ENCODE results near the gene LRRC8A. TPM values are rescaled to one million over a fixed set of nuclear protein-coding genes. Genes with fewer than 3 reads are reported as not detected.

The LRRC8A gene
- total RNA-seq, 1 donor, result 62.2 TPM

DNA sequence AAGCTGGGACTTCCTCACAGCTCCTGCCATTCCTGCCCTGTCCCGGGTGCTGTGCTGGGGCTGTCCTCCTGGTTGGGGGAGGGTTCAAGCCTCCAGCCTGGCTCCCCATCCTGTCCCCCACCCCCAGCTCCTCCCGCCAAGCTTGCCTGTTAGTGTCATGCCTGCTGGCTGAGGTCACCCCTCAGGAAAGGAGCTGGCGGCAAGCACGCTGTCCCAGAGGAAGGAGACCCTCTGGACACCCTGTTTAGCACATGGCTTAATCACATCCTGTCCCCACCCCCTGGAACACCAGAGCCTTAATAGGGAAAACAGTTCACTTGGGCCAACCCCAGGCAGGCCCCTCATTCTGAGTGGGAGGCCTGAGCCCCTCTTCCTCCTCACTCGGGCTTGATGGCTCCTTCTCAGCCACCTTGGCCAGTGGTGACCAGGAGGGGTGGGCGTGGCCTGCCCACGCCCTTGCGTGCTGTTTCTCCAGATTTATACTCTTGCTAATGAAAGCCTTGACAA lies 29.6 kb downstream of the LRRC8A start:
- H3K4me3 ChIP-seq (ENCODE audit: low read depth, low read length), result no peak overlapping the region
- DNase-seq (ENCODE audit: low read depth), result peak; percentile 40
- no peak for TF ChIP-seq CTCF (IDR thresholded peaks at IDR 0.05; ENCODE audit: insufficient read depth, low read depth, low read length)

- peak; percentile 55 for DNase-seq (ENCODE audit: low read depth)
- H3K4me3 ChIP-seq (ENCODE audit: low read depth, low read length), result no peak overlapping the region
- TF ChIP-seq CTCF (IDR thresholded peaks at IDR 0.05; ENCODE audit: insufficient read depth, low read depth, low read length), result no peak
These were observed 30.4 kb downstream of the LRRC8A start for GRCh38 chr9:128912270-128912853.

GRCh38 chr9:128913048-128913900 lies 31.3 kb downstream of the LRRC8A start:
- H3K4me3 ChIP-seq (ENCODE audit: low read depth, low read length), result no peak overlapping the region
- TF ChIP-seq CTCF (IDR thresholded peaks at IDR 0.05; ENCODE audit: insufficient read depth, low read depth, low read length), result no peak
- DNase-seq (ENCODE audit: low read depth), result no peak

DNA sequence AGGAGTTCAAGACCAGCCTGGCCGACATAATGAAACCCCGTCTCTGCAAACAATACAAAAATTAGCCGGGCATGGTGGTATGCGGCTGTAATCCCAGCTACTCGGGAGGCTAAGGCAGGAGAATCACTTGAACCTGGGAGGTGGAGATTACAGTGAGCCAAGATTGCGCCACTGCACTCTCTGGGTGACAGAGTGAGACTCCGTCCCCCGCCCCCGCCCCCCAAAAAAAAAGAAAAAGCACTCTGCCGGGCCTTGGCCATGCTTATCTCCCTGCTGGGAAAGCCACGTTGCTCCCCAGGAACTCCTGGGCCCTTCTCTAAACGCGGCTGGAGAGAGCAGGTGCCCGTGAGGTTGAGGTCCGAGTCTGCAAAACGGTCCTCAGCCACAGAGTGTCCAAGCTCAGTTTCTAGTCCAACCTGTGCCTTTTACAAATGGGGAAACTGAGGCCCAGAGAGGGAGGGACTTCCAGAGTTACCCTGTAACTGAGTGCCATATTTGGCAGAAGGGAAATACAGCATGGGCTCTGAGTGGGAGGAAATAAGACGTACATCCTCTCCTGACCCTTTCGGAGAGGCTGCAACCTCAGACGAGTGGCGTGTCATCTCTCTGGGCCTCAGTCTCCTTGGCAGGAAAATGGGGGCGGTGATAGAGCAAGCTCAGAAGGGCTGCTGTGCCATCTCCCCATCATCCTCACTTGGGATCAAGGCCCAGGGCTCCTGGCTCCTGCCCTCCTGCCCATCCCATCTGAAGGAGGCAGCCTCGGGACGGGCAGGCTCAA lies 32.3 kb downstream of the LRRC8A start:
- no peak for DNase-seq (ENCODE audit: low read depth)
- H3K4me3 ChIP-seq (ENCODE audit: low read depth, low read length), result no peak overlapping the region
- no peak for TF ChIP-seq CTCF (IDR thresholded peaks at IDR 0.05; ENCODE audit: insufficient read depth, low read depth, low read length)

DNA sequence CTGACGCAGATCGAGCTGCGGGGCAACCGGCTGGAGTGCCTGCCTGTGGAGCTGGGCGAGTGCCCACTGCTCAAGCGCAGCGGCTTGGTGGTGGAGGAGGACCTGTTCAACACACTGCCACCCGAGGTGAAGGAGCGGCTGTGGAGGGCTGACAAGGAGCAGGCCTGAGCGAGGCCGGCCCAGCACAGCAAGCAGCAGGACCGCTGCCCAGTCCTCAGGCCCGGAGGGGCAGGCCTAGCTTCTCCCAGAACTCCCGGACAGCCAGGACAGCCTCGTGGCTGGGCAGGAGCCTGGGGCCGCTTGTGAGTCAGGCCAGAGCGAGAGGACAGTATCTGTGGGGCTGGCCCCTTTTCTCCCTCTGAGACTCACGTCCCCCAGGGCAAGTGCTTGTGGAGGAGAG lies 34.3 kb downstream of the LRRC8A start:
- no peak overlapping the region for H3K4me3 ChIP-seq (ENCODE audit: low read depth, low read length)
- TF ChIP-seq CTCF (IDR thresholded peaks at IDR 0.05; ENCODE audit: insufficient read depth, low read depth, low read length), result no peak
- DNase-seq (ENCODE audit: low read depth), result peak; percentile 44

DNA sequence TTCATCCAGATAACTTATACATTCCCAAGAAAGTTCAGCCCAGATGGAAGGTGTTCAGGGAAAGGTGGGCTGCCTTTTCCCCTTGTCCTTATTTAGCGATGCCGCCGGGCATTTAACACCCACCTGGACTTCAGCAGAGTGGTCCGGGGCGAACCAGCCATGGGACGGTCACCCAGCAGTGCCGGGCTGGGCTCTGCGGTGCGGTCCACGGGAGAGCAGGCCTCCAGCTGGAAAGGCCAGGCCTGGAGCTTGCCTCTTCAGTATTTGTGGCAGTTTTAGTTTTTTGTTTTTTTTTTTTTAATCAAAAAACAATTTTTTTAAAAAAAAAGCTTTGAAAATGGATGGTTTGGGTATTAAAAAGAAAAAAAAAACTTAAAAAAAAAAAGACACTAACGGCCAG lies 34.8 kb downstream of the LRRC8A start:
- no peak overlapping the region for H3K4me3 ChIP-seq (ENCODE audit: low read depth, low read length)
- DNase-seq (ENCODE audit: low read depth), result no peak
- no peak for TF ChIP-seq CTCF (IDR thresholded peaks at IDR 0.05; ENCODE audit: insufficient read depth, low read depth, low read length)

Data from fibroblast of villous mesenchyme (primary cell).